Endothelial cell of umbilical vein (primary cell): ENCODE measurements around the gene C20orf144. TPM values are rescaled to one million over a fixed set of nuclear protein-coding genes. Genes with fewer than 3 reads are reported as not detected.

Source experiments
- BruUV-seq: library from RNA; stranded (reverse); fragments of 400-500 nt; replicated peaks from 2 replicates; lab custom pipeline; 2021; lab: Mats Ljungman, UMichigan
- CTCF ChIA-PET: fragments of 300-600, 350-600 bp; sonication (Branson Sonifier 250); formaldehyde crosslinking; loops from one replicate; lab custom pipeline; 2021; ENCODE audit warnings: antibody characterized with exemption, inconsistent platforms; lab: Charles Lee
- POLR2A ChIA-PET: fragments of 300-600, 350-600 bp; sonication (Branson Sonifier 250); formaldehyde crosslinking; loops from one replicate; lab custom pipeline; 2021; ENCODE audit warnings: antibody characterized with exemption, inconsistent platforms; lab: Charles Lee
- DNase-seq: peaks from one replicate; pipeline ENCODE4 v3.0.0-alpha.2; 2011; ENCODE audit warnings: low read depth, low spot score
- FAIRE-seq: peaks from 2 replicates; lab custom pipeline; 2011; peaks lifted over from hg19 to GRCh38; lab: Jason Lieb, UNC
- H2AFZ ChIP-seq: 2 replicates; pipeline ENCODE4 v1.6.0; 2012; ENCODE audit warnings: low read depth, low read length, control low read depth, inconsistent platforms
- H3K27ac ChIP-seq: 2 replicates; pipeline ENCODE4 v1.5.1; 2011; ENCODE audit warnings: low read depth, mild to moderate bottlenecking, control low read depth, low read length, moderate library complexity; ENCODE audit not compliant: insufficient read depth
- H3K27me3 ChIP-seq, 2 experiments: 2 replicates each; pipeline versions ENCODE4 v1.6.0 to v1.6.1; 2011; ENCODE audit warnings: low read length in 2 of 2, mixed read lengths in 1 of 2; ENCODE audit not compliant: control insufficient read depth in 2 of 2, insufficient read depth in 2 of 2
- H3K36me3 ChIP-seq, 2 experiments: 2 replicates in 1 of 2; 3 replicates in 1 of 2; pipeline ENCODE4 v1.5.1; 2011; ENCODE audit warnings: low read length in 2 of 2, mild to moderate bottlenecking in 1 of 2, moderate library complexity in 1 of 2; ENCODE audit not compliant: control insufficient read depth in 2 of 2, insufficient read depth in 2 of 2; ENCODE audit errors: extremely low read depth in 1 of 2
- H3K4me1 ChIP-seq: 3 replicates; pipeline ENCODE4 v1.5.1; 2011; ENCODE audit warnings: mild to moderate bottlenecking, low read length; ENCODE audit not compliant: control insufficient read depth, insufficient read depth; ENCODE audit errors: extremely low read depth
- H3K4me2 ChIP-seq: 2 replicates; pipeline ENCODE4 v1.6.1; 2011; ENCODE audit warnings: low read length, control low read depth, mixed read lengths; ENCODE audit not compliant: insufficient read depth
- H3K4me3 ChIP-seq, 3 experiments: fragments of 200-600 bp in 1 of 3; sonication (generic), shearing (Covaris generic) in 1 of 3; replicated peaks in 1 of 3; 2 replicates each; pipeline ENCODE4 v1.5.1; 2011 to 2016; ENCODE audit warnings: control low read depth in 3 of 3, low read length in 3 of 3, mild to moderate bottlenecking in 2 of 3, inconsistent platforms in 1 of 3, low read depth in 1 of 3, moderate library complexity in 1 of 3; ENCODE audit not compliant: insufficient read depth in 1 of 3
- H3K79me2 ChIP-seq: 2 replicates; pipeline ENCODE4 v1.6.0; 2012; ENCODE audit warnings: low read length, inconsistent platforms; ENCODE audit not compliant: control insufficient read depth, insufficient read depth
- H3K9ac ChIP-seq: replicated peaks from 2 replicates; pipeline ENCODE3; 2011; ENCODE audit warnings: low read length, control low read depth; ENCODE audit not compliant: insufficient read depth; ENCODE audit errors: extremely low read depth
- H3K9me1 ChIP-seq: replicated peaks from 3 replicates; pipeline ENCODE4 v1.6.0; 2011; ENCODE audit warnings: mild to moderate bottlenecking, low read length; ENCODE audit not compliant: control insufficient read depth, insufficient read depth; ENCODE audit errors: extremely low read depth
- H3K9me3 ChIP-seq: replicated peaks from 2 replicates; pipeline ENCODE4 v1.5.1; 2012; ENCODE audit warnings: low read length, inconsistent platforms; ENCODE audit not compliant: control insufficient read depth, insufficient read depth
- H4K20me1 ChIP-seq: replicated peaks from 2 replicates; pipeline ENCODE3; 2011; ENCODE audit warnings: mild to moderate bottlenecking, low read length; ENCODE audit not compliant: control insufficient read depth, insufficient read depth; ENCODE audit errors: extremely low read depth
- EZH2 ChIP-seq: IDR thresholded peaks from 2 replicates; pipeline ENCODE4 v1.6.1; 2012; ENCODE audit warnings: borderline replicate concordance, low read depth, mild to moderate bottlenecking, moderate library complexity, low read length, inconsistent platforms; ENCODE audit not compliant: severe bottlenecking
- FOS ChIP-seq: IDR thresholded peaks from 2 replicates; pipeline ENCODE4 v1.6.1; 2011; ENCODE audit warnings: mild to moderate bottlenecking, low read length, moderate library complexity, borderline replicate concordance; ENCODE audit not compliant: insufficient read depth
- GATA2 ChIP-seq: IDR thresholded peaks from 2 replicates; pipeline ENCODE4 v1.7.0; 2011; ENCODE audit warnings: low read depth, mild to moderate bottlenecking, moderate library complexity, mixed read lengths, low read length; ENCODE audit not compliant: insufficient read length, insufficient read depth
- JUN ChIP-seq: IDR thresholded peaks from 2 replicates; pipeline ENCODE4 v1.6.1; 2011; ENCODE audit warnings: borderline replicate concordance, low read depth; ENCODE audit not compliant: insufficient read length, insufficient read depth
- MAX ChIP-seq: IDR thresholded peaks from 2 replicates; pipeline ENCODE4 v1.6.1; 2011; ENCODE audit not compliant: insufficient read depth, insufficient read length
- MYC ChIP-seq: IDR thresholded peaks from one replicate; pipeline ENCODE4 v1.6.1; 2011; ENCODE audit warnings: mild to moderate bottlenecking, low read depth, low read length
- POLR2A ChIP-seq: IDR thresholded peaks from 2 replicates; pipeline ENCODE4 v1.6.1; 2012; ENCODE audit warnings: low read depth, mild to moderate bottlenecking, control low read depth, low read length
- POLR2AphosphoS5 ChIP-seq: IDR thresholded peaks from 2 replicates; pipeline ENCODE4 v1.6.1; 2012; ENCODE audit warnings: low read depth, mild to moderate bottlenecking, control low read depth, low read length, moderate library complexity; ENCODE audit not compliant: insufficient read depth
- dilution Hi-C: fragments of 300-500 bp; cut with MboI; formaldehyde crosslinking; loops from one replicate; pipeline ENCODE4 v1.15.0; 2019; ENCODE audit warnings: low sequenced_read_pairs; ENCODE audit not compliant: extremely low pct_ligation_motif_present
- intact Hi-C: fragments of 100-400 bp; cut with micrococcal nuclease; formaldehyde crosslinking; loops from one replicate; pipeline ENCODE4 v1.10.0; 2022
- polyA plus RNA-seq, 4 experiments: library from polyadenylated mRNA; depleted of rRNA in 3 of 4; stranded (reverse) in 3 of 4; unstranded in 1 of 4; fragments of >200 nt; gene quantifications; 2 replicates each; pipeline versions ENCODE4 v1.2.1 to v1.2.3, GENCODE V29; 2011 to 2012; ENCODE audit warnings: missing spikeins in 1 of 4
- total RNA-seq: library from RNA; stranded (reverse); gene quantifications from 2 replicates; pipeline ENCODE4 v1.2.3, GENCODE V29; 2021
- TF ChIP-seq, protein P1 (sequence below), 2 donors: IDR thresholded peaks; 1 replicate in 1 of 2; 2 replicates in 1 of 2; pipeline ENCODE4 v1.5.1; 2011; ENCODE audit warnings: low read length in 2 of 2, mild to moderate bottlenecking in 2 of 2, moderate library complexity in 2 of 2, control low read depth in 1 of 2, inconsistent platforms in 1 of 2, low read depth in 1 of 2; ENCODE audit not compliant: insufficient read depth in 1 of 2; ENCODE audit errors: extremely low read depth in 1 of 2

Gene C20orf144
- total and polyA plus RNA-seq, 2 donors (not counting 3 experiments of a cell fraction or from before 2014, with no cell fraction given) = not detected

DNA sequence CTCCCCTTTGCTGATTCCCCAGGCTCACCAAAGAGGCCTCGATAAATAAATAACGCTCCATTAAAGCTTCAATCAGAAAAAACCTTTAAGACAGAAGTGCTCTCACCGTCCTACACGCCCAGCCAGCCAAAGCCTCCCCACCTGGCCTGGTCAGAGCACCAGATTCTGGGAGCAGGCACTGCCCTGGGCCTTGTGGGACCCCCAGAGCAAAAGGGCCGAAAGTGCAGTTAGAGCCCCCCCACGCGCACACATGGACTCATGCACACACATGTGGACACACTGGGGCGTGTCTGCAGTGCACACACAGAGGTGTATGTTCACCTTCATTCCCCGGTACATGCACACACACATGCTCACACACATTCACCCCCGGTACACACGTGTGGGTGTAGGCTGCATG is 14.0 kb downstream of the C20orf144 start:
- dilution Hi-C loops = no loop called here
- no peak overlapping the region for H3K4me2 ChIP-seq
- H3K4me1 ChIP-seq = peaks cover 15% of the 10 kb centered on the region
- TF ChIP-seq EZH2 (no peak), MYC (no peak), JUN (no peak), POLR2AphosphoS5 (no peak), FOS (no peak), MAX (no peak), POLR2A (no peak), GATA2 (no peak)
- TF ChIP-seq, protein P1, sequence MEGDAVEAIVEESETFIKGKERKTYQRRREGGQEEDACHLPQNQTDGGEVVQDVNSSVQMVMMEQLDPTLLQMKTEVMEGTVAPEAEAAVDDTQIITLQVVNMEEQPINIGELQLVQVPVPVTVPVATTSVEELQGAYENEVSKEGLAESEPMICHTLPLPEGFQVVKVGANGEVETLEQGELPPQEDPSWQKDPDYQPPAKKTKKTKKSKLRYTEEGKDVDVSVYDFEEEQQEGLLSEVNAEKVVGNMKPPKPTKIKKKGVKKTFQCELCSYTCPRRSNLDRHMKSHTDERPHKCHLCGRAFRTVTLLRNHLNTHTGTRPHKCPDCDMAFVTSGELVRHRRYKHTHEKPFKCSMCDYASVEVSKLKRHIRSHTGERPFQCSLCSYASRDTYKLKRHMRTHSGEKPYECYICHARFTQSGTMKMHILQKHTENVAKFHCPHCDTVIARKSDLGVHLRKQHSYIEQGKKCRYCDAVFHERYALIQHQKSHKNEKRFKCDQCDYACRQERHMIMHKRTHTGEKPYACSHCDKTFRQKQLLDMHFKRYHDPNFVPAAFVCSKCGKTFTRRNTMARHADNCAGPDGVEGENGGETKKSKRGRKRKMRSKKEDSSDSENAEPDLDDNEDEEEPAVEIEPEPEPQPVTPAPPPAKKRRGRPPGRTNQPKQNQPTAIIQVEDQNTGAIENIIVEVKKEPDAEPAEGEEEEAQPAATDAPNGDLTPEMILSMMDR (IDR thresholded peaks at IDR 0.05; ENCODE audit: extremely low read depth in 1 of 2, insufficient read depth in 1 of 2, low read depth in 1 of 2, low read length in 2 of 2) = no peak
- no peak overlapping the region for H3K9ac ChIP-seq
- no peaks in the 10 kb centered on the region for H3K79me2 ChIP-seq
- no peak overlapping the region for H3K27ac ChIP-seq
- intact Hi-C loops = no loop called here
- no peak for DNase-seq
- H3K27me3 ChIP-seq = no peaks in the 10 kb centered on the region
- no peaks in the 10 kb centered on the region for H3K9me1 ChIP-seq
- BruUV-seq = no TSS peak
- ChIA-PET CTCF (interaction anchor here (0.7 to 1.6 kb wide), 2 partner anchors 9 to 15 kb away, joined by 3 to 4 read pairs; no protein-coding TSS in a partner anchor), POLR2A (no interaction called here)
- H3K9me3 ChIP-seq = no peaks in the 10 kb centered on the region
- H2AFZ ChIP-seq = no peak overlapping the region
- no peak for FAIRE-seq
- no peaks in the 10 kb centered on the region for H4K20me1 ChIP-seq
- H3K36me3 ChIP-seq = no peaks in the 10 kb centered on the region
- no peak overlapping the region for H3K4me3 ChIP-seq
